ENCODE results near the gene RAPGEF5.

DNA sequence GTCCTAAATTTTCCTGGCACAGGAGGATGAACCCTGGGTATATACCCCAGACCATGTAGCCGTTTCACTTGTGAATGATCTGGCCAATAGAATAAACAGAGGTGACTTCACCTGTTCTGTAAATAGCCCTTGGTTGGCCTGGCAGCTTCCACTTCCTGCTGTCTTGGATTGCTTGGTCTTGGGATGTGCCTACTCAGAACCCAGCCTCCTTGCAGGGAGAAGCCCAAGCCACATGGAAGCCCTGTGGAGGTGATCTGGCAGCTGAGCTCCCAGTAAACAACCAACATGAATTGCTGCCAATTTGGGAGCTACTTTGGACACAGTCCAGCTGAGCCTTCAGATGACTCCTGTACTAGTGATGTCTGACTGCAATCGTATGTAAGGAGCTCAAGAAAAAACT is 4.8 kb upstream of the RAPGEF5 start:
- TF ChIP-seq, protein P1, sequence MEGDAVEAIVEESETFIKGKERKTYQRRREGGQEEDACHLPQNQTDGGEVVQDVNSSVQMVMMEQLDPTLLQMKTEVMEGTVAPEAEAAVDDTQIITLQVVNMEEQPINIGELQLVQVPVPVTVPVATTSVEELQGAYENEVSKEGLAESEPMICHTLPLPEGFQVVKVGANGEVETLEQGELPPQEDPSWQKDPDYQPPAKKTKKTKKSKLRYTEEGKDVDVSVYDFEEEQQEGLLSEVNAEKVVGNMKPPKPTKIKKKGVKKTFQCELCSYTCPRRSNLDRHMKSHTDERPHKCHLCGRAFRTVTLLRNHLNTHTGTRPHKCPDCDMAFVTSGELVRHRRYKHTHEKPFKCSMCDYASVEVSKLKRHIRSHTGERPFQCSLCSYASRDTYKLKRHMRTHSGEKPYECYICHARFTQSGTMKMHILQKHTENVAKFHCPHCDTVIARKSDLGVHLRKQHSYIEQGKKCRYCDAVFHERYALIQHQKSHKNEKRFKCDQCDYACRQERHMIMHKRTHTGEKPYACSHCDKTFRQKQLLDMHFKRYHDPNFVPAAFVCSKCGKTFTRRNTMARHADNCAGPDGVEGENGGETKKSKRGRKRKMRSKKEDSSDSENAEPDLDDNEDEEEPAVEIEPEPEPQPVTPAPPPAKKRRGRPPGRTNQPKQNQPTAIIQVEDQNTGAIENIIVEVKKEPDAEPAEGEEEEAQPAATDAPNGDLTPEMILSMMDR (IDR thresholded peaks at IDR 0.05), result no peak
- no peak for TF ChIP-seq ZFX (IDR thresholded peaks at IDR 0.05; ENCODE audit: borderline replicate concordance)

Data from 22Rv1 (cell line).